Measurements from ENCODE around the gene SOX6. TPM values are rescaled to one million over a fixed set of nuclear protein-coding genes. Genes with fewer than 3 reads are reported as not detected.

SOX6 gene
- total RNA-seq, 2 donors from 2014 or later = 3.1 to 15.5 TPM

GRCh38 chr11:16278979-16279378 lies 77.4 kb downstream of the SOX6 start:
- no peak for DNase-seq (ENCODE audit: low spot score)
- Histone ChIP-seq H3K27me3 (replicated peaks; ENCODE audit: insufficient read depth) (no peaks in the 10 kb centered on the region), H3K4me3 (no peak overlapping the region), H3K4me1 (replicated peaks) (no peaks in the 10 kb centered on the region), H3K9me3 (no peaks in the 10 kb centered on the region), H3K36me3 (no peaks in the 10 kb centered on the region), H3K27ac (no peak overlapping the region)
- intact Hi-C loops (cut with DNase I) = no loop called here
- 62% methylated on average over 1 of the region's 1 CpG for WGBS
- TF ChIP-seq POLR2AphosphoS5 (IDR thresholded peaks at IDR 0.05) (no peak), POLR2A (IDR thresholded peaks at IDR 0.05) (no peak), CTCF (IDR thresholded peaks at IDR 0.05) (no peak)

GRCh38 chr11:16278273-16278672 lies 78.1 kb downstream of the SOX6 start:
- DNase-seq (ENCODE audit: low spot score) = no peak
- H3K4me3 ChIP-seq = no peak overlapping the region
- H3K9me3 ChIP-seq = no peaks in the 10 kb centered on the region
- intact Hi-C loops (cut with DNase I) = no loop called here
- TF ChIP-seq POLR2AphosphoS5 (IDR thresholded peaks at IDR 0.05) = no peak
- H3K4me1 ChIP-seq (replicated peaks) = no peaks in the 10 kb centered on the region
- no peak overlapping the region for H3K27ac ChIP-seq
- WGBS = 46% methylated on average over 2 of the region's 2 CpGs
- H3K36me3 ChIP-seq = no peaks in the 10 kb centered on the region
- H3K27me3 ChIP-seq (replicated peaks; ENCODE audit: insufficient read depth) = no peaks in the 10 kb centered on the region

- TF ChIP-seq POLR2AphosphoS5 (IDR thresholded peaks at IDR 0.05) (no peak), CTCF (IDR thresholded peaks at IDR 0.05) (no peak), POLR2A (IDR thresholded peaks at IDR 0.05) (no peak)
- Histone ChIP-seq H3K27me3 (replicated peaks; ENCODE audit: insufficient read depth) (no peaks in the 10 kb centered on the region), H3K4me3 (no peak overlapping the region), H3K36me3 (no peaks in the 10 kb centered on the region), H3K9me3 (no peaks in the 10 kb centered on the region), H3K4me1 (replicated peaks) (no peaks in the 10 kb centered on the region), H3K27ac (no peak overlapping the region)
- DNase-seq (ENCODE audit: low spot score) = no peak
- 88% methylated on average over 2 of the region's 2 CpGs for WGBS
- intact Hi-C loops (cut with DNase I) = no loop called here
These were observed 80.1 kb downstream of the SOX6 start for GRCh38 chr11:16276251-16276650.

- no peaks in the 10 kb centered on the region for H3K4me1 ChIP-seq (replicated peaks)
- DNase-seq (ENCODE audit: low spot score) = no peak
- H3K27me3 ChIP-seq (replicated peaks; ENCODE audit: insufficient read depth) = no peaks in the 10 kb centered on the region
- 66% methylated on average over 1 of the region's 1 CpG for WGBS
- TF ChIP-seq CTCF (IDR thresholded peaks at IDR 0.05) (no peak), POLR2AphosphoS5 (IDR thresholded peaks at IDR 0.05) (no peak), POLR2A (IDR thresholded peaks at IDR 0.05) (no peak)
- no peak overlapping the region for H3K4me3 ChIP-seq
- H3K27ac ChIP-seq = no peak overlapping the region
- no peaks in the 10 kb centered on the region for H3K36me3 ChIP-seq
- intact Hi-C loops (cut with DNase I) = no loop called here
- no peaks in the 10 kb centered on the region for H3K9me3 ChIP-seq
These were observed 85.1 kb downstream of the SOX6 start for GRCh38 chr11:16271258-16271657.

GRCh38 chr11:16266021-16266420 lies 90.3 kb downstream of the SOX6 start:
- DNase-seq (ENCODE audit: low spot score) = no peak
- H3K36me3 ChIP-seq = no peaks in the 10 kb centered on the region
- intact Hi-C loops (cut with DNase I) = no loop called here

More at GRCh38 chr11:16266021-16266420, 90.3 kb downstream of the SOX6 start:
- no peaks in the 10 kb centered on the region for H3K4me1 ChIP-seq (replicated peaks)
- TF ChIP-seq POLR2A (IDR thresholded peaks at IDR 0.05) = no peak
- TF ChIP-seq POLR2AphosphoS5 (IDR thresholded peaks at IDR 0.05) = no peak
- TF ChIP-seq CTCF (IDR thresholded peaks at IDR 0.05) = no peak
- no peak overlapping the region for H3K27ac ChIP-seq
- no peaks in the 10 kb centered on the region for H3K9me3 ChIP-seq
- H3K27me3 ChIP-seq (replicated peaks; ENCODE audit: insufficient read depth) = no peaks in the 10 kb centered on the region
- no peak overlapping the region for H3K4me3 ChIP-seq

All from prostate gland (tissue), 2 donors.